Measurements from ENCODE around the gene DEPP1. TPM values are rescaled to one million over a fixed set of nuclear protein-coding genes. Genes with fewer than 3 reads are reported as not detected.

DEPP1 gene
- total and polyA plus RNA-seq, 10 of the 15 experiments (the other 5 are each of a cell fraction or from before 2014, with no cell fraction given), result 1.7 to 12.1 (median 7.3) TPM

DNA sequence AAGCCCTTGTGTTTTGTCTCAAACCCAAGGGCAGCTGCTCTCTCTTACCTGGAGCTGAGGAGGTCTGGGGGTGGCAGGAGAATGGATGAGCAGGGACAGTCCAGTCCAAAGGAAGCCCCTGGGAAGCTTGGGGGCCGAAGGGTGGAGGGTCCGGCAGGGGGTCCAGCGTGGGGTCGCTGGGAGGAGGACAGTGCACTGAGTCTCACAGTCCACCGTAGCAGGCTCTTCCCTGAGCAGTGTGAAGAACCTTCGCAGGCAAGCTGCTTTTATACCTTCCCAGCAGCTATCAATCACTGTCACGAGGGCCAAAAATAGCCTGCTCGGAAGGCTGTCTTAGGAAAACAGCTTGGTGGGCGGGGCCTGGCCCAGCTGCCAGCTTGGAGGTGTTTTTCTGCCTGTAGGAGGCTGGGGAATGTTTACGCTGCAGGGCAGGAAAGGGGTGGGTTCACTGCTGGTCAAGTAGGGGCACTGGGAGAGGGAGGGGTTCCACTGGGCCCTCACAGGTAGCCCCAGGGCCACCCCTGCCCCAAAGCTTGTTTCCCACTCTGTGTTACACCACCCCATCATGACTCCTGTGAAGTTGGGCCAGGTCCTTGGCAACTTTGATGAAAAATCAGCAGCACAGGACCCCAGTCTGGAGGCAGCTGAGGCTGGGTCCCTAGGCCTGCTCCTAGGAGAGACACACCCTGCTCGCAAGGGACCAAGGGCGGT is at the start of gene DEPP1 (continued):
- no peak for TF ChIP-seq CEBPZ (IDR thresholded peaks at IDR 0.05; ENCODE audit: low read depth, low read length)
- TF ChIP-seq STAT1 (conservative IDR thresholded peaks at IDR 0.05), result no peak

- no peak for ATAC-seq
- no peak overlapping the region for H3K4me3 ChIP-seq
- ChIA-PET CTCF (no interaction called here), RAD21 (ENCODE audit: unreplicated experiment) (no interaction called here), SMC1A (ENCODE audit: uncharacterized antibody, unreplicated experiment) (no interaction called here), POLR2A (no interaction called here)
- H3K9ac ChIP-seq (ENCODE audit: control insufficient read depth, insufficient read depth, low read length), result no peak overlapping the region
- in situ Hi-C loops (cut with MboI) (no loop called here), intact Hi-C loops (cut with micrococcal nuclease; ENCODE audit: unreplicated experiment) (no loop called here)
- FAIRE-seq, result no peak
- H3K36me3 ChIP-seq (ENCODE audit: control insufficient read depth in 2 of 2, insufficient read depth in 2 of 2, low read length in 1 of 2), result no peaks in the 10 kb centered on the region
- H3K4me1 ChIP-seq (ENCODE audit: control insufficient read depth, insufficient read depth, low read length), result no peaks in the 10 kb centered on the region
- no peak overlapping the region for H3K27ac ChIP-seq (ENCODE audit: control insufficient read depth, insufficient read depth)
- DNase-seq (ENCODE audit: low read depth, low spot score), result no peak
- no TSS peak for BruUV-seq (replicated peaks)
- no peaks in the 10 kb centered on the region for H3K79me2 ChIP-seq (ENCODE audit: control insufficient read depth, insufficient read depth, low read length)
- 32% methylated on average over 2 of the region's 2 CpGs for WGBS (ENCODE audit: insufficient coverage, insufficient replicate concordance, low lambda C conversion rate, missing lambda C conversion rate)
- no peaks in the 10 kb centered on the region for H3K27me3 ChIP-seq (replicated peaks in 1 of 2; ENCODE audit: control insufficient read depth in 2 of 2, insufficient read depth in 2 of 2, low read length in 1 of 2)
- H4K20me1 ChIP-seq (ENCODE audit: control insufficient read depth, insufficient read depth), result no peaks in the 10 kb centered on the region
- no peak overlapping the region for H3K4me2 ChIP-seq (ENCODE audit: control insufficient read depth, insufficient read depth)
- H2AFZ ChIP-seq (ENCODE audit: control insufficient read depth, low read depth, low read length), result no peak overlapping the region
- no peaks in the 10 kb centered on the region for H3K9me3 ChIP-seq (replicated peaks; ENCODE audit: control insufficient read depth, insufficient read depth, low read length)
- TF ChIP-seq USF1 (IDR thresholded peaks at IDR 0.05; ENCODE audit: borderline replicate concordance, extremely low read length, insufficient read depth, low read depth, low read length), result no peak
- TF ChIP-seq KLF5 (IDR thresholded peaks at IDR 0.05; ENCODE audit: partially characterized antibody), result no peak
- TF ChIP-seq NFXL1 (IDR thresholded peaks at IDR 0.05; ENCODE audit: borderline replicate concordance), result no peak
- TF ChIP-seq, protein P1, sequence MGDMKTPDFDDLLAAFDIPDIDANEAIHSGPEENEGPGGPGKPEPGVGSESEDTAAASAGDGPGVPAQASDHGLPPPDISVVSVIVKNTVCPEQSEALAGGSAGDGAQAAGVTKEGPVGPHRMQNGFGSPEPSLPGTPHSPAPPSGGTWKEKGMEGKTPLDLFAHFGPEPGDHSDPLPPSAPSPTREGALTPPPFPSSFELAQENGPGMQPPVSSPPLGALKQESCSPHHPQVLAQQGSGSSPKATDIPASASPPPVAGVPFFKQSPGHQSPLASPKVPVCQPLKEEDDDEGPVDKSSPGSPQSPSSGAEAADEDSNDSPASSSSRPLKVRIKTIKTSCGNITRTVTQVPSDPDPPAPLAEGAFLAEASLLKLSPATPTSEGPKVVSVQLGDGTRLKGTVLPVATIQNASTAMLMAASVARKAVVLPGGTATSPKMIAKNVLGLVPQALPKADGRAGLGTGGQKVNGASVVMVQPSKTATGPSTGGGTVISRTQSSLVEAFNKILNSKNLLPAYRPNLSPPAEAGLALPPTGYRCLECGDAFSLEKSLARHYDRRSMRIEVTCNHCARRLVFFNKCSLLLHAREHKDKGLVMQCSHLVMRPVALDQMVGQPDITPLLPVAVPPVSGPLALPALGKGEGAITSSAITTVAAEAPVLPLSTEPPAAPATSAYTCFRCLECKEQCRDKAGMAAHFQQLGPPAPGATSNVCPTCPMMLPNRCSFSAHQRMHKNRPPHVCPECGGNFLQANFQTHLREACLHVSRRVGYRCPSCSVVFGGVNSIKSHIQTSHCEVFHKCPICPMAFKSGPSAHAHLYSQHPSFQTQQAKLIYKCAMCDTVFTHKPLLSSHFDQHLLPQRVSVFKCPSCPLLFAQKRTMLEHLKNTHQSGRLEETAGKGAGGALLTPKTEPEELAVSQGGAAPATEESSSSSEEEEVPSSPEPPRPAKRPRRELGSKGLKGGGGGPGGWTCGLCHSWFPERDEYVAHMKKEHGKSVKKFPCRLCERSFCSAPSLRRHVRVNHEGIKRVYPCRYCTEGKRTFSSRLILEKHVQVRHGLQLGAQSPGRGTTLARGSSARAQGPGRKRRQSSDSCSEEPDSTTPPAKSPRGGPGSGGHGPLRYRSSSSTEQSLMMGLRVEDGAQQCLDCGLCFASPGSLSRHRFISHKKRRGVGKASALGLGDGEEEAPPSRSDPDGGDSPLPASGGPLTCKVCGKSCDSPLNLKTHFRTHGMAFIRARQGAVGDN (IDR thresholded peaks at IDR 0.05), result no peak
- no peak for TF ChIP-seq MTA3 (IDR thresholded peaks at IDR 0.05; ENCODE audit: borderline replicate concordance, low read length)
- no peak for TF ChIP-seq PAX5 (IDR thresholded peaks at IDR 0.05; ENCODE audit: borderline replicate concordance, low read depth, low read length)
- TF ChIP-seq, protein P2, sequence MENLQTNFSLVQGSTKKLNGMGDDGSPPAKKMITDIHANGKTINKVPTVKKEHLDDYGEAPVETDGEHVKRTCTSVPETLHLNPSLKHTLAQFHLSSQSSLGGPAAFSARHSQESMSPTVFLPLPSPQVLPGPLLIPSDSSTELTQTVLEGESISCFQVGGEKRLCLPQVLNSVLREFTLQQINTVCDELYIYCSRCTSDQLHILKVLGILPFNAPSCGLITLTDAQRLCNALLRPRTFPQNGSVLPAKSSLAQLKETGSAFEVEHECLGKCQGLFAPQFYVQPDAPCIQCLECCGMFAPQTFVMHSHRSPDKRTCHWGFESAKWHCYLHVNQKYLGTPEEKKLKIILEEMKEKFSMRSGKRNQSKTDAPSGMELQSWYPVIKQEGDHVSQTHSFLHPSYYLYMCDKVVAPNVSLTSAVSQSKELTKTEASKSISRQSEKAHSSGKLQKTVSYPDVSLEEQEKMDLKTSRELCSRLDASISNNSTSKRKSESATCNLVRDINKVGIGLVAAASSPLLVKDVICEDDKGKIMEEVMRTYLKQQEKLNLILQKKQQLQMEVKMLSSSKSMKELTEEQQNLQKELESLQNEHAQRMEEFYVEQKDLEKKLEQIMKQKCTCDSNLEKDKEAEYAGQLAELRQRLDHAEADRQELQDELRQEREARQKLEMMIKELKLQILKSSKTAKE (IDR thresholded peaks at IDR 0.05; ENCODE audit: low read depth, poor library complexity, severe bottlenecking), result no peak
- TF ChIP-seq CREM (IDR thresholded peaks at IDR 0.05; ENCODE audit: low read depth), result no peak
- TF ChIP-seq SREBF2 (IDR thresholded peaks at IDR 0.05; ENCODE audit: low read length), result no peak
- TF ChIP-seq ZNF274 (IDR thresholded peaks at IDR 0.05; ENCODE audit: insufficient read depth, insufficient read length), result no peak
Observed at GRCh38 chr10:45023426-45023825, 44.8 kb upstream of the DEPP1 start.
